Breast epithelium (tissue), 3 donors: Measurements from ENCODE around the gene WBP1.

ENCODE experiments used
- POLR2A ChIP-seq: fragments of 450-650 bp; IDR thresholded peaks from one replicate; pipeline ENCODE4 v1.6.1; 2016; ENCODE audit warnings: antibody characterized with exemption, mild to moderate bottlenecking, moderate library complexity
- TF ChIP-seq, protein P1 (sequence below), 3 donors: fragments of 450-650 bp; IDR thresholded peaks; one replicate each; pipeline ENCODE4 v1.5.1; 2016 to 2017; ENCODE audit warnings: antibody characterized with exemption in 3 of 3, mild to moderate bottlenecking in 3 of 3, moderate library complexity in 3 of 3

DNA sequence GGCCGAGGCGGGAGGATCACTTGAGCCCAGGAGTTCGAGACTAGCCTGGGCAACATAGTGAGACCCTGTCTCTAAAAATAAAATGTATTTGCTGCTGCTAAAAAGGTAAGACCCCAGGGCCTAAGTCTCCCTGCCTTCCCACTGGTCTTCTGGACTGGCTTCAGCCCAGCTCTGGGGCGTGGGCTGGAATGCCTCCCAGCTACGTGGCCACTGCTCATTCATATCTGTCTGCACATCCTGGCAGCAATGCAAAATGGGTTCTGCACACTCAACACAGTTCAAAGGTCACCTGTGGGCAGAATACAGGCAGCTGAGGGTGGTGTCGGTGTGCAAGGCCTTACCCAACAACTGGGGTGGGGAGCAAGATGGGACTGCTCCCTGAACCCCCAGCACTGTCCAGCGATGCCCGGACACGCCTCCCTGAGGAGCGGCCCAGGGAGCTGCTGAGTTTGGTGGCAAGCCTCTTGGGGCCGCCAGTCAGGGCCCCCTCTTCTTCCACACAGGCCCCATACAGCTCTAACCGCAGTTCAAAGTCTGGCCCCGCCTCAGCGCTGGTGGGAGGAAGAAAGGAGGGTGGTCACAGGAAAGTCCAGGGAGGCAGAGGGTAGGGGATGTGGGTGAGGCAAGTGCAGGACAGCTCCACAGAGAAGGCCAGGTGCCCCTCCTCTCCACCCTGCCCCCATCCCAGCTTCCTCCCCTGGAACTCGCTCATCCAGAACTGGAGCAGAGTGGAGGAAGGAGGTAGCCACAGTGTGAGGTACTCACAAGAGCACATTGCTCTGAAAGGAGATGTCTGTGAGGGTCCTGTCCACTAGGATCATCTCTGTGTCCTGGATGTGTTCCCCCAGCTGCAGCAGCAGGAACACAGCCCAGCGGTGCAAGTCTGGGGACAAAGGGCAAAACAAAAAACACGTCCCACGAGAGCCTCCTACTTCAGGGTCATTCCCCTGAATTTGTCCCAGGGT is 28.5 kb upstream of the WBP1 start:
- TF ChIP-seq, protein P1, sequence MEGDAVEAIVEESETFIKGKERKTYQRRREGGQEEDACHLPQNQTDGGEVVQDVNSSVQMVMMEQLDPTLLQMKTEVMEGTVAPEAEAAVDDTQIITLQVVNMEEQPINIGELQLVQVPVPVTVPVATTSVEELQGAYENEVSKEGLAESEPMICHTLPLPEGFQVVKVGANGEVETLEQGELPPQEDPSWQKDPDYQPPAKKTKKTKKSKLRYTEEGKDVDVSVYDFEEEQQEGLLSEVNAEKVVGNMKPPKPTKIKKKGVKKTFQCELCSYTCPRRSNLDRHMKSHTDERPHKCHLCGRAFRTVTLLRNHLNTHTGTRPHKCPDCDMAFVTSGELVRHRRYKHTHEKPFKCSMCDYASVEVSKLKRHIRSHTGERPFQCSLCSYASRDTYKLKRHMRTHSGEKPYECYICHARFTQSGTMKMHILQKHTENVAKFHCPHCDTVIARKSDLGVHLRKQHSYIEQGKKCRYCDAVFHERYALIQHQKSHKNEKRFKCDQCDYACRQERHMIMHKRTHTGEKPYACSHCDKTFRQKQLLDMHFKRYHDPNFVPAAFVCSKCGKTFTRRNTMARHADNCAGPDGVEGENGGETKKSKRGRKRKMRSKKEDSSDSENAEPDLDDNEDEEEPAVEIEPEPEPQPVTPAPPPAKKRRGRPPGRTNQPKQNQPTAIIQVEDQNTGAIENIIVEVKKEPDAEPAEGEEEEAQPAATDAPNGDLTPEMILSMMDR (IDR thresholded peaks at IDR 0.05): no peak
- no peak for TF ChIP-seq POLR2A
